H9 (cell line): ENCODE data around the gene ROR1. TPM values are rescaled to one million over a fixed set of nuclear protein-coding genes. Genes with fewer than 3 reads are reported as not detected.

ENCODE experiments used
- DNase-seq: peaks from one replicate; pipeline ENCODE4 v3.0.0-alpha.2; 2017
- H2AFZ ChIP-seq: one replicate; pipeline ENCODE4 v1.6.1; 2013; ENCODE audit warnings: mild to moderate bottlenecking, low read length, control low read depth, moderate library complexity
- H2AK5ac ChIP-seq: 2 replicates; pipeline ENCODE4 v1.6.1; 2013; ENCODE audit warnings: low read length, control low read depth, mixed read lengths; ENCODE audit not compliant: insufficient read length
- H2BK120ac ChIP-seq: one replicate; pipeline ENCODE4 v1.6.1; 2013; ENCODE audit warnings: low read depth, mild to moderate bottlenecking, low read length, control low read depth, inconsistent platforms; ENCODE audit not compliant: poor library complexity, severe bottlenecking
- H2BK12ac ChIP-seq: 2 replicates; pipeline ENCODE4 v1.6.1; 2013; ENCODE audit warnings: low read length, control low read depth, mixed read lengths, low read depth; ENCODE audit not compliant: insufficient read length
- H2BK15ac ChIP-seq: 2 replicates; pipeline ENCODE4 v1.6.1; 2013; ENCODE audit warnings: low read depth, low read length, control low read depth
- H2BK20ac ChIP-seq: one replicate; pipeline ENCODE4 v1.6.1; 2013; ENCODE audit warnings: low read depth, mild to moderate bottlenecking, low read length, control low read depth, inconsistent platforms; ENCODE audit not compliant: poor library complexity, severe bottlenecking
- H2BK5ac ChIP-seq: 2 replicates; pipeline ENCODE4 v1.6.1; 2013; ENCODE audit warnings: low read length, control low read depth, mixed read lengths; ENCODE audit not compliant: insufficient read length
- H3K14ac ChIP-seq: 2 replicates; pipeline ENCODE4 v1.6.1; 2013; ENCODE audit warnings: low read length, control low read depth; ENCODE audit not compliant: insufficient read depth
- H3K18ac ChIP-seq: 2 replicates; pipeline ENCODE4 v1.6.1; 2013; ENCODE audit warnings: low read depth, mild to moderate bottlenecking, mixed read lengths, low read length, control low read depth; ENCODE audit not compliant: insufficient read length
- H3K23ac ChIP-seq: 2 replicates; pipeline ENCODE4 v1.6.1; 2013; ENCODE audit warnings: low read length, control low read depth, mixed read lengths, low read depth; ENCODE audit not compliant: insufficient read length
- H3K23me2 ChIP-seq: 2 replicates; pipeline ENCODE4 v1.6.1; 2013; ENCODE audit warnings: low read depth, mild to moderate bottlenecking, mixed read lengths, low read length, control low read depth; ENCODE audit not compliant: insufficient read length, poor library complexity, severe bottlenecking
- H3K27ac ChIP-seq: 2 replicates; pipeline ENCODE4 v1.5.1; 2013; ENCODE audit warnings: low read length, control low read depth, mixed read lengths, low read depth; ENCODE audit not compliant: insufficient read length
- H3K27me3 ChIP-seq: 2 replicates; pipeline ENCODE4 v1.6.1; 2013; ENCODE audit warnings: low read length, control low read depth, inconsistent platforms; ENCODE audit not compliant: insufficient read depth
- H3K4ac ChIP-seq: 2 replicates; pipeline ENCODE4 v1.6.1; 2013; ENCODE audit warnings: low read depth, mild to moderate bottlenecking, control low read depth, inconsistent platforms, low read length, moderate library complexity
- H3K4me1 ChIP-seq: 2 replicates; pipeline ENCODE4 v1.6.1; 2013; ENCODE audit warnings: low read length, control low read depth, inconsistent platforms; ENCODE audit not compliant: insufficient read depth
- H3K4me2 ChIP-seq: 2 replicates; pipeline ENCODE4 v1.6.1; 2013; ENCODE audit warnings: low read length, control low read depth, mixed read lengths; ENCODE audit not compliant: insufficient read length, insufficient read depth
- H3K56ac ChIP-seq: 2 replicates; pipeline ENCODE4 v1.6.1; 2013; ENCODE audit warnings: low read depth, mild to moderate bottlenecking, mixed read lengths, low read length, control low read depth; ENCODE audit not compliant: insufficient read length
- H3K79me1 ChIP-seq: 2 replicates; pipeline ENCODE4 v1.6.1; 2013; ENCODE audit warnings: low read depth, mild to moderate bottlenecking, moderate library complexity, low read length, control low read depth, inconsistent platforms; ENCODE audit not compliant: insufficient read depth, poor library complexity, severe bottlenecking
- H3K79me2 ChIP-seq: 2 replicates; pipeline ENCODE4 v1.6.1; 2013; ENCODE audit warnings: low read length, control low read depth, inconsistent platforms; ENCODE audit not compliant: insufficient read depth
- H3K9ac ChIP-seq: 2 replicates; pipeline ENCODE4 v1.6.1; 2013; ENCODE audit warnings: low read length, control low read depth, mixed read lengths; ENCODE audit not compliant: insufficient read length; ENCODE audit errors: extremely low read depth
- H3K9me3 ChIP-seq: one replicate; pipeline ENCODE4 v1.6.1; 2013; ENCODE audit warnings: low read depth, low read length, inconsistent platforms; ENCODE audit not compliant: control insufficient read depth
- H3T11ph ChIP-seq: one replicate; pipeline ENCODE4 v1.6.1; 2013; ENCODE audit warnings: mild to moderate bottlenecking, low read length, control low read depth, inconsistent platforms
- H4K20me1 ChIP-seq: one replicate; pipeline ENCODE4 v1.6.1; 2013; ENCODE audit not compliant: control insufficient read depth, insufficient read length, insufficient read depth
- H4K5ac ChIP-seq: 2 replicates; pipeline ENCODE4 v1.6.1; 2013; ENCODE audit warnings: low read depth, mild to moderate bottlenecking, mixed read lengths, low read length, control low read depth; ENCODE audit not compliant: insufficient read length
- H4K8ac ChIP-seq: replicated peaks from 2 replicates; pipeline ENCODE4 v1.6.1; 2013; ENCODE audit warnings: low read length, control low read depth, mixed read lengths, low read depth; ENCODE audit not compliant: insufficient read length
- H4K91ac ChIP-seq: 2 replicates; pipeline ENCODE4 v1.6.1; 2013; ENCODE audit warnings: low read depth, mild to moderate bottlenecking, moderate library complexity, mixed read lengths, low read length, control low read depth; ENCODE audit not compliant: insufficient read length
- H3K27ac Mint-ChIP-seq, 3 experiments: 2 replicates in 2 of 3; 3 replicates in 1 of 3; pipeline ENCODE4 v1.8.0; 2020 to 2021; ENCODE audit warnings: mixed read lengths in 3 of 3, mild to moderate bottlenecking in 1 of 3, moderate library complexity in 1 of 3
- H3K27me3 Mint-ChIP-seq: 2 replicates; pipeline ENCODE4 v1.8.0; 2021; ENCODE audit warnings: low read depth, mild to moderate bottlenecking, moderate library complexity, mixed read lengths
- H3K36me3 Mint-ChIP-seq, 3 experiments: 2 replicates in 2 of 3; 3 replicates in 1 of 3; pipeline ENCODE4 v1.8.0; 2020 to 2021; ENCODE audit warnings: low read depth in 3 of 3, mixed read lengths in 3 of 3; ENCODE audit not compliant: insufficient read depth in 1 of 3
- H3K4me1 Mint-ChIP-seq, 2 experiments: 2 replicates each; pipeline ENCODE4 v1.8.0; 2020; ENCODE audit warnings: mixed read lengths in 2 of 2
- H3K4me3 Mint-ChIP-seq, 2 experiments: 2 replicates in 1 of 2; 3 replicates in 1 of 2; pipeline ENCODE4 v1.8.0; 2020 to 2021; ENCODE audit warnings: mild to moderate bottlenecking in 2 of 2, mixed read lengths in 2 of 2, moderate library complexity in 1 of 2
- H3K9me3 Mint-ChIP-seq, 2 experiments: 2 replicates in 1 of 2; 3 replicates in 1 of 2; pipeline ENCODE4 v1.8.0; 2020; ENCODE audit warnings: mild to moderate bottlenecking in 2 of 2, mixed read lengths in 2 of 2, moderate library complexity in 1 of 2
- WGBS: extraction: QIAGEN DNeasy Blood & Tissue Kit; methylation state at CpG from one replicate; pipeline ENCODE4 v1.1.7; 2013; ENCODE audit warnings: missing lambda C conversion rate, low lambda C conversion rate, mixed read lengths; ENCODE audit not compliant: insufficient read length; ENCODE audit errors: extremely low coverage; 5-methylcytosine and 5-hydroxymethylcytosine counted together
- total RNA-seq: library from RNA; stranded (reverse); gene quantifications from 2 replicates; pipeline ENCODE4 v1.2.1, GENCODE V29; 2021
- TF ChIP-seq, protein P1 (sequence below): fragments of 200-600 bp; sonication (generic); conservative IDR thresholded peaks from 3 replicates; pipeline ENCODE4 v1.8.0; 2021; ENCODE audit warnings: antibody characterized with exemption, mild to moderate bottlenecking

The ROR1 gene
- total RNA-seq, 1 experiment from 2014 or later, result 75.9 TPM

- Histone ChIP-seq H3K9ac (no peak overlapping the region), H2AFZ (no peak overlapping the region), H2BK20ac (no peak overlapping the region), H4K91ac (no peak overlapping the region), H4K5ac (no peak overlapping the region), H3K18ac (no peak overlapping the region), H3K79me2 (peaks cover 36% of the 10 kb centered on the region; the same call in 1 of the 2 replicates), H3K23me2 (no peaks in the 10 kb centered on the region), H3K14ac (no peak overlapping the region), H3K4me1 (peaks cover 11% of the 10 kb centered on the region; the same call in 1 of the 2 replicates), H2BK15ac (no peak overlapping the region), H3K4ac (no peak overlapping the region), H2AK5ac (no peak overlapping the region), H4K20me1 (no peaks in the 10 kb centered on the region), H3K4me2 (no peak overlapping the region), H3K27me3 (no peaks in the 10 kb centered on the region), H3T11ph (no peak overlapping the region), H3K23ac (no peak overlapping the region), H3K79me1 (peaks cover 4% of the 10 kb centered on the region), H3K9me3 (no peaks in the 10 kb centered on the region), H2BK12ac (no peak overlapping the region), H3K27ac (no peak overlapping the region), H4K8ac (no peak overlapping the region), H2BK120ac (no peak overlapping the region), H3K56ac (no peak overlapping the region), H2BK5ac (no peak overlapping the region)
- Mint-ChIP-seq H3K36me3 (no peaks in the 10 kb centered on the region), H3K4me3 (no peak overlapping the region), H3K9me3 (no peaks in the 10 kb centered on the region), H3K4me1 (peaks cover 39 to 69% of the 10 kb centered on the region in 2 experiments), H3K27me3 (no peaks in the 10 kb centered on the region), H3K27ac (no peak overlapping the region; a peak in 1 of 7 replicates)
- no CpG with 5 or more reads among the region's 4 CpGs for WGBS
- DNase-seq, result no peak
- TF ChIP-seq, protein P1, sequence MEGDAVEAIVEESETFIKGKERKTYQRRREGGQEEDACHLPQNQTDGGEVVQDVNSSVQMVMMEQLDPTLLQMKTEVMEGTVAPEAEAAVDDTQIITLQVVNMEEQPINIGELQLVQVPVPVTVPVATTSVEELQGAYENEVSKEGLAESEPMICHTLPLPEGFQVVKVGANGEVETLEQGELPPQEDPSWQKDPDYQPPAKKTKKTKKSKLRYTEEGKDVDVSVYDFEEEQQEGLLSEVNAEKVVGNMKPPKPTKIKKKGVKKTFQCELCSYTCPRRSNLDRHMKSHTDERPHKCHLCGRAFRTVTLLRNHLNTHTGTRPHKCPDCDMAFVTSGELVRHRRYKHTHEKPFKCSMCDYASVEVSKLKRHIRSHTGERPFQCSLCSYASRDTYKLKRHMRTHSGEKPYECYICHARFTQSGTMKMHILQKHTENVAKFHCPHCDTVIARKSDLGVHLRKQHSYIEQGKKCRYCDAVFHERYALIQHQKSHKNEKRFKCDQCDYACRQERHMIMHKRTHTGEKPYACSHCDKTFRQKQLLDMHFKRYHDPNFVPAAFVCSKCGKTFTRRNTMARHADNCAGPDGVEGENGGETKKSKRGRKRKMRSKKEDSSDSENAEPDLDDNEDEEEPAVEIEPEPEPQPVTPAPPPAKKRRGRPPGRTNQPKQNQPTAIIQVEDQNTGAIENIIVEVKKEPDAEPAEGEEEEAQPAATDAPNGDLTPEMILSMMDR, result no peak
Observed at GRCh38 chr1:63864224-63864641, 90.4 kb downstream of the ROR1 start.
